Choroid plexus epithelial cell (primary cell): ENCODE measurements around the gene KCTD16.

Source experiments
- DNase-seq: peaks from one replicate; pipeline ENCODE4 v3.0.0-alpha.2; 2010; ENCODE audit warnings: low read depth
- H3K4me3 ChIP-seq: 2 replicates; pipeline ENCODE4 v1.5.1; 2011; ENCODE audit warnings: low read depth, mild to moderate bottlenecking, control low read depth, low read length, moderate library complexity
- TF ChIP-seq, protein P1 (sequence below): conservative IDR thresholded peaks from 2 replicates; pipeline ENCODE4 v1.5.1; 2011; ENCODE audit warnings: low read depth, mild to moderate bottlenecking, control low read depth, inconsistent platforms, low read length, moderate library complexity

Gene KCTD16

DNA sequence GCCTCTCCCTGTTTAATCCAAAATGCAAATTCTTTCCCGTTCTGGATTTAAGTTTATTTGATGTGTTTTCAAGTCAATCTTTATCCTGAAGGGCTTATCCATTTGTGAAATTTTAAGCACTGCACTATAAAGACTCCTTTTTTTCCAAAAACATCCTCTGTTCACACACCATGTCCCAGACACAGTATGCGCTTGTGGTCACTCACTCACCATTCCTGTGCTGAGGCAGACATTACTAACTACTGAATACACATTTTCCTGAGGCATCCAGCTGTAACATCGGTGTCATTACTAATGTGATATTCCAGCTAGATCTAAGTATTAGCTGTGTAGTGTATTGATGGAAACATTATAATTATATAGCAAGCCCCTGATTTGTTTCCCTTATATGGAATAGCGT is 298.4 kb downstream of the KCTD16 start:
- TF ChIP-seq, protein P1, sequence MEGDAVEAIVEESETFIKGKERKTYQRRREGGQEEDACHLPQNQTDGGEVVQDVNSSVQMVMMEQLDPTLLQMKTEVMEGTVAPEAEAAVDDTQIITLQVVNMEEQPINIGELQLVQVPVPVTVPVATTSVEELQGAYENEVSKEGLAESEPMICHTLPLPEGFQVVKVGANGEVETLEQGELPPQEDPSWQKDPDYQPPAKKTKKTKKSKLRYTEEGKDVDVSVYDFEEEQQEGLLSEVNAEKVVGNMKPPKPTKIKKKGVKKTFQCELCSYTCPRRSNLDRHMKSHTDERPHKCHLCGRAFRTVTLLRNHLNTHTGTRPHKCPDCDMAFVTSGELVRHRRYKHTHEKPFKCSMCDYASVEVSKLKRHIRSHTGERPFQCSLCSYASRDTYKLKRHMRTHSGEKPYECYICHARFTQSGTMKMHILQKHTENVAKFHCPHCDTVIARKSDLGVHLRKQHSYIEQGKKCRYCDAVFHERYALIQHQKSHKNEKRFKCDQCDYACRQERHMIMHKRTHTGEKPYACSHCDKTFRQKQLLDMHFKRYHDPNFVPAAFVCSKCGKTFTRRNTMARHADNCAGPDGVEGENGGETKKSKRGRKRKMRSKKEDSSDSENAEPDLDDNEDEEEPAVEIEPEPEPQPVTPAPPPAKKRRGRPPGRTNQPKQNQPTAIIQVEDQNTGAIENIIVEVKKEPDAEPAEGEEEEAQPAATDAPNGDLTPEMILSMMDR = no peak
- DNase-seq = no peak
- H3K4me3 ChIP-seq = no peak overlapping the region

DNA sequence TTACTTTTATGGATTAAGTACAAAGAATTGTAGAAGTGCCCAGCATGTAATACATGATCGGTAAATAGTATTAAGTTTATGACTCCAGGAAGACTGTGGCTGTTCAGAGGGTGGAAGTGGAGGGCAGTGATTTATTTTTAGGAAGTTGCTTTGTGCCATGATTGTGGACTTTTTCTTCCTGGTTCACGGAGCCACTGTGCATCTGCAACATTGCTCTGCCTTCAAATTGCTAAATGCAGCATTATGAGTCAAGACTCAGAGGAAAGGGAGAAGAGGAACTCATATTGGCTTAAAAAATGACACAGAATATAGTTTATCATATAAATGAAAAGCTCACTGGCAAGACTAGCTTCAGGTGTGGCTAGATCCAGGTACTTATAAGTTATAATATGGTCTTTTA is 301.5 kb downstream of the KCTD16 start:
- TF ChIP-seq, protein P1 = no peak
- DNase-seq = no peak
- H3K4me3 ChIP-seq = no peak overlapping the region

DNA sequence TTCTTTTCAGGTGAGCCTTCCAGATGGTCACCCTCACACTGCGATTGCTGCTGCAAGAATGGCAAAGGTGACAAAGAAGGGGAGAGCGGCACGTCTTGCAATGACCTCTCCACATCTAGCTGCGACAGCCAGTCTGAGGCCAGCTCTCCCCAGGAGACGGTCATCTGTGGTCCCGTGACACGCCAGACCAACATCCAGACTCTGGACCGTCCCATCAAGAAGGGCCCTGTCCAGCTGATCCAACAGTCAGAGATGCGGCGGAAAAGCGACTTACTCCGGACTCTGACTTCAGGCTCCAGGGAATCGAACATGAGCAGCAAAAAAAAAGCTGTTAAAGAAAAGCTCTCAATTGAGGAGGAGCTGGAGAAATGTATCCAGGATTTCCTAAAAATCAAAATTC is 303.0 kb downstream of the KCTD16 start:
- no peak for DNase-seq
- TF ChIP-seq, protein P1 = no peak

DNA sequence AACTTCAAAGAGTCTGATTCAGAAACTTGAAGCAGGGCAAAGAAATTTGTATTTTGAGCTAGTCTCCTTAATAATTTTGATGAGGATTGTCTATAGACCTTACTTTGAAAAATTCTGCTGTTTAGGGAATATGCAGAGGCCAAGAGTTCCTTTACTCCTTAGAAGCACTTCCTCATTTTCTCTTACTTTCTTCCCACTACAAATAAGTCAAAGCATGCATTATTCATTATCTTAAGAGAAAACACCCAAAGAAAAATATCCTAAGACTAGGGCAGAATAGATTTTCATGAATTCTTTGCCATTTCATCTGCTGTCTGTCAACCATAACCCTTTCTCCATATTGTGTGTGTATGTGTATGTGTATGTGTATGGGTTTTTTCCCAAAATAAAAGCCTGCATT is 307.9 kb downstream of the KCTD16 start:
- TF ChIP-seq, protein P1 = no peak
- no peak for DNase-seq
- no peak overlapping the region for H3K4me3 ChIP-seq

More for the DNA sequence above, 303.0 kb downstream of the KCTD16 start:
- no peak overlapping the region for H3K4me3 ChIP-seq

DNA sequence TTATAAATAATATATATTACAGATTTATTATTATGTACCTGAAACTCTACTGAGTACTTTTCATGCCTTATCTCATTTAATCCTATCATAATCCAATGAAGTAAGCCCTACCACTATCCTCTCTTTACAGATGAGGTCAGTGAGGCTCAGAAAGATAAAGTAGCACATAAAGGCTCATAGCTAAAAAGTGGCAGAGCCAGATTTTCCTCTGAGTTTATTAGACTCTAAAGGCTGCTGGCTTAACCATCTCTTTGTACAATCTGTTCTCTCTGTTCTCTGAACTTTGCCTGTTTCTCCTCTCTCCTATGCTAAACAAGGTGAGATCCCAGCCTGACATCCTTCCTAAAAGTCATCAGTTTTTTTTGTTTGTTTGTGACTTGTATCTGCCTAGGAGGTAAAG is 311.2 kb downstream of the KCTD16 start:
- H3K4me3 ChIP-seq = no peak overlapping the region
- DNase-seq = no peak
- TF ChIP-seq, protein P1 = no peak

DNA sequence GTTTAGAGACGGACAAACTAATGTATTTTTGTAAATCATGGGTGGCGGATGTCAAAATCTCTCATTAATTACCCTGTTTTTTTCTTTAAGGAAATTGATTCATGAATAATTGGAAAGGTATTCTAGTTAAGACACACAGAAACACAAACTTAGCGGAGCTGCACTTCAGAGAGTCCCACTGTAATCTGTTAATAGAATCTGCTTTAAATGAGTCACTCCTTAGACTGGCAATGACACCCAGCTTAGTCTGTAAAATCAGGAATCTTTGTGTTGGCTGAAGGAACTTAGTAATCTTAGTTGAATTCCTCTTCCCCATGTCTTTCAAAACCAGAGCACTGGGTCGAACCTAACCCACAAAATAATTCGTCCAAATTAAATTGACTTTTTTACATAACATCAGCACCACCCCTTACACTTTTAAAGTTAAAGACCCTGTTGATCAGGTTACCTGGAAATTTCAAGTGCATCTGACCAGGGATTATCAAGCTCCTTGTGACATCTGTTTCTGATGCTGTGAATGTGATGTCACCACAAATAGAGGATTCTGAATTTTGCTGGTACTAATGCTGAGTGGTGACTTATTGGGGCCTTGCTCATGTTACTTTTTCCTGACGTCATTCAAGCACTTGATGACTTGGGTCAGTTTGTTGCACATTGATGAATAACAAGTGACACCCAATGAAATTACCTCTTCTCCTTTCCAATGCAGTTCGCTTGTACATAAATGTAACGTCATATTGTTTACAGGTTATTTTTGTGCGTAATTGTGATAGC is 313.6 kb downstream of the KCTD16 start:
- TF ChIP-seq, protein P1 = no peak
- peak; percentile 25 for DNase-seq
- no peak overlapping the region for H3K4me3 ChIP-seq

DNA sequence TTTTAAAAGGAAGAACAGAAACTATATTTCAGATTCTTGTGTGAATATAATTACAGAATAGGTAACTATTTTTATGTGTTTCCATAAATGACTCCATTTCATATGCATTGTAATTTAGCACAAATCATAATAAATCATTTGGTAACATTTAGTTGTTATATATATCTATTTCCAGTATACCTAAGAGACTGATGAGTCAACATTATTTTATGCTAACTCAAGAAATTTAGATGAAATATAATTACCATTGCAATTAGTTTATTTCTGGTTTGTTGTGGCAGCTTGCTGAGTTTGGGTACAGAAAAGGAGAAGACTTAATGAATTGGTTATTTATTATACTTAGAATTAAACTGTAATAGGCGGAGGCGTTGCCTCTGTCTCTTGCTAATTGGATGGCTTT is 314.9 kb downstream of the KCTD16 start:
- H3K4me3 ChIP-seq = no peak overlapping the region
- no peak for DNase-seq
- TF ChIP-seq, protein P1 = no peak
